ENCODE measurements around the gene KRTAP12-4. TPM values are rescaled to one million over a fixed set of nuclear protein-coding genes. Genes with fewer than 3 reads are reported as not detected.
"Not testable (repeated sequence)": the region's sequence is repeated elsewhere in the genome, so short reads cannot be mapped to it uniquely, and the experiment has no call there.

Gene KRTAP12-4
- total RNA-seq, 1 donor from 2014 or later: not detected

DNA sequence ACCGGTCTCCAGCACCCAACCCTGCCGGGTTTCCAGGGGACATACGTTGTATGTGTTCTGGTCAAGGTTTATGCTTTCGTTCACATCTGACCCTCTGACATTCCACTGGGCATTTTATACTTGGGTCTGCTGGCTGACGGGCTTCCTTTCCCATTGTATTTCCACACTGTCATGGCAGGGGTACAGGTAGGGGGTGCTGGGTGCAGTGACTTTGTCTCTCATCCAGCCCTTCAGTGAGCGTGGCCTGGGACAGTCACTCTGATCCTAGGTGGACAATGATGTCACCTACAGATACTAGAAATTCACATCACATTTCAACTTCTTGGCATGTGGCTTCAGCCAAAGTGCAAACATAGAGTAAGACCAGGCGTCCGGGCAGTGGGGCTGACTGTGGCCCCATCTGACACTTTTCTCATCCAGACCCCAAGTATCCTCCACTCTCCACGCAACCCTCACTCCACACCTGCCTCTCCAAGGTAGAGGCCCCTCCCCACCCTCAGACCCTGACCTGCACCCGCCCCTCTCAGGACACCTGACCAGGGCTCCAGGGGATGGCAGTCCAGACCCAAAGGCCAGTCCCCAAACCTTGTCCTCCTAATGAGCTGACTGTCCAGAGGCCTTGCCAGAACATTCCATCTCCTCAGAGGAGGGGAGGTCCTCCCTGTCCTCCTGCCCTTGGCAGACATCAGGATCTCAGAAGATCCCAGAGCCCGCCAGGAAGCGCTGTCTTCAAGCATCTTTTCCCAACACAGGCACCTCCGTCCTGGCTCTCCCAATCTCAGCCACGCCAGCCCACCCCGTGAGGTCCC lies 18.0 kb downstream of the KRTAP12-4 start:
- DNase-seq (ENCODE audit: low spot score): no peak

- DNase-seq (ENCODE audit: low spot score): no peak
Observed at GRCh38 chr21:44632067-44632466, 22.4 kb downstream of the KRTAP12-4 start.

GRCh38 chr21:44630440-44630839 lies 24.0 kb downstream of the KRTAP12-4 start:
- DNase-seq (ENCODE audit: low spot score): no peak

DNA sequence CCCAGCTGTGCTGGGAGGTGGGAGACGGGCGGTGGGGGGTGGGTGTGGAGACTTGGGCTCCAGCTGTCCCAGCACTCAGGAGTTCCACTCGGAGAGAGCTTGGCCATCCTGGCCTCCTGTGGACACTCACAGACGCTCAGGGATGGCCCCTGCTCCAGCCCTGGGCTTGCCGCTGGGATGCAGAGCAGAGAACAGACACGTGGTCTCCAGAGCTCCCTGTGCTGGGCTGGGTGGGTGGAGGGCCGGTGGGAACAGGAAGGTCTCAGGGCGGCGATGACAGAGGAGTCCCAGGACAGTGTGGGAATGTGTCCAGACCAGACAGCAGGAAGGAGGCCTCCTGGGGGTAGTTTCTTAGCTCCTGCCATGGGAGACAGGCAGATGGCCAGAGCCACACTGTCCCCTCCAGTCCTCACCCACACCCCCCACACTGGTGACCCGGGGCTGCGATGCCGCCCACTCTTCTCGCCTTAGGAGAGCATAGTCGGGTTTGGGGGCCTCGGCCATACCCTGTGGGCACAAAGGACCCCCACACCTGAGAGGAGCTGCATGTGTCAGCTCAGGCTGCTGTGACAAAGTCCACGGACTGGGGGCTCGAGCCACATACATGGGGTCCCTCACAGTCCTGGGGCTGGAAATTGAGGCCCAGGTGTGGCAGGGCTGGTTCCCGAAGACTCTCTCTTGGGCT lies 25.6 kb downstream of the KRTAP12-4 start:
- no peak for DNase-seq (ENCODE audit: low spot score)

DNA sequence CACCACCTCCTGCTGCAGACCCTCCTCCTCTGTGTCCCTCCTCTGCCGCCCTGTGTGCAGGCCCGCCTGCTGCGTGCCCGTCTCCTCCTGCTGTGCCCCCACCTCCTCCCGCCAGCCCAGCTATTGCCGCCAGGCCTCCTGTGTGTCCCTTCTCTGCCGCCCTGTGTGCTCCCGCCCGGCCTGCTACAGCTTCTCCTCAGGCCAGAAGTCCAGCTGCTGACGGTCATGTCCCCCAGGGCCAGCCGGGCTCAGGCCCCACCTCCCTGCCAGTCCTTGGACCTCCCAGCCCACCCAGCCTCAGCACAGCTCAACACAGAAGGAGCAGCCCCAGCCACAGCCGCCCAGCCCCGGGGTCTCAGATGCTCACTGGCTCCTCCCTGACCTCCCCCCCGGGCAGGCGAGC lies 26.6 kb downstream of the KRTAP12-4 start:
- not testable (repeated sequence) for DNase-seq (ENCODE audit: low spot score)

DNA sequence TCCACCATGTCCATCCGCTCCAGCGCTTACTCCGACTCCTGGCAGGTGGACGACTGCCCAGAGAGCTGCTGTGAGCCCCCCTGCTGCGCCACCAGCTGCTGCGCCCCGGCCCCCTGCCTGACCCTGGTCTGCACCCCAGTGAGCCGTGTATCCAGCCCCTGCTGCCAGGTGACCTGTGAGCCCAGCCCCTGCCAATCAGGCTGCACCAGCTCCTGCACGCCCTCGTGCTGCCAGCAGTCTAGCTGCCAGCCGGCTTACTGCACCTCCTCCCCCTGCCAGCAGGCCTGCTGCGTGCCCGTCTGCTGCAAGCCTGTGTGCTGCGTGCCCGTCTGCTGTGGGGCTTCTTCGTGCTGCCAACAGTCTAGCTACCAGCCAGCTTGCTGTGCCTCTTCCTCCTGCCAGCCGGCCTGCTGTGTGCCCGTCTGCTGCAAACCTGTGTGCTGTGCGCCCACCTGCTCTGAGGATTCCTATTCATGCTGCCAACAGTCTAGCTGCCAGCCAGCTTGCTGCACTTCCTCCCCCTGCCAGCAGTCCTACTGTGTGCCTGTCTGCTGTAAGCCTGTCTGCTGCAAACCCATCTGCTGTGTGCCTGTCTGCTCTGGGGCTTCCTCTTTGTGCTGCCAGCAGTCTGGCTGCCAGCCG lies 27.2 kb downstream of the KRTAP12-4 start:
- DNase-seq (ENCODE audit: low spot score): not testable (repeated sequence)

DNA sequence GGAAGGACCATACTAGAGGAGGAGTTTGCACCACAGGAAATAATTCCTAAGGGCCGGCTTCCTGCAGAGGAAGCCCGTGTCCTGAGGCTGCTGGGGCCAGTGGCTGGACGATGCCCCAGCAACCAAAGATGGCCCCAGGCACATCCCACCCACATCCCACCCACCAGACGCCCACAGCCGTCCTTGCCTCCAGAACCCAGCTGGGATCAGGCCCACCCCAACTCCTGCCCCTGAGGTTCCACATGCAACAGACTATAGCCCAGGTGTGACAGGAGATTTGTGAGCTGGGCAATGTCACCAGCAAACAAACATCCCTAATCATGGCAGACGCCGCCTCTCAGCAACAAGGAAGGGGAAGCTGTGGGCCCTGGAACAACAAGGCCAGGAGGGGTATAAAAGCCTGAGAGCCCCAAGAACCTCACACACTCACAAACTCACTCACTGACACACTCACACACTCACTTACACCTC lies 27.8 kb downstream of the KRTAP12-4 start, which contains the start of gene KRTAP10-9:
TSS of gene KRTAP10-9 (plus strand) at position 421 of the 471 bp plus-strand sequence. CDS start 79 bp downstream, outside the sequence.
- no peak for DNase-seq (ENCODE audit: low spot score)

- DNase-seq (ENCODE audit: low spot score): no peak
Observed at GRCh38 chr21:44626262-44626661, 28.2 kb downstream of the KRTAP12-4 start.

DNA sequence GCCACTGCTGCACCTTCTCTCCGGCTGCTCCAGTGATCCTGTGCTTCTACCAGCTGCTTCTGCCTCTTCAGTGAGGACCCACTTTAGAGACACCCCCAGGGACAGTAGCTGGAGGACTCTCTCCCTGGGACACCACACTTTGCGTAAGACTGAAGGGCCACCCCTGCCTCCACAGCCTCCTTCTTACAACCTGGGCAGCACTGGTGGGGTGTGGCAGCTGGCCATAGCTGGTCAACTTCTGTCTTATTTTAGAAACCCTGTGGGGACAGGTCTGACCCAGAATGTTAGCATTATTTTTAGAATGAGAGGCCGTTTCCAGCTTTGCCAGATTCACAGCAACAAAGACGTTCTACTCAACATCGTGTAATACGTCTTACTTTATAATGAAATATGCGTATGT lies 28.7 kb downstream of the KRTAP12-4 start:
- DNase-seq (ENCODE audit: low spot score): no peak

DNA sequence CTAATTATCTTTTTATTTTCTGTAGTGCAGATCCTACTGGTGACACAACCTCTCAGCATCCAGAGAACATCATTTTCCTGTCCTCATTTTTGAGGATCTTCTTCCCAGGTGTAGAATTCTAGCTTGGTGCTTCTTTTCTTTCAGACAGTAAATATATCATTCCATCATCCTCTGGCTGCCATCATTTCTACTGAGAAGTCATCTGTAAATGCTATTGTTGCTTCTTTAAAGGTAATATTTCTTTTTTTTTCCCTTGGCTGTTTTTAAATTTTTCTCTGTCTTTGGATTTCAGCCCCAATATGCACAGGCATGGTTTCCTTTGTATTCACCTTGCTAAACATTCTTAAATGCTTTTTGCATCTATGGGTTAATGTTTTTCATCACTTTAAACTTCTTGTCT lies 30.9 kb downstream of the KRTAP12-4 start:
- DNase-seq (ENCODE audit: low spot score): no peak

- DNase-seq (ENCODE audit: low spot score): no peak
Observed at GRCh38 chr21:44619886-44620285, 34.6 kb downstream of the KRTAP12-4 start.

DNA sequence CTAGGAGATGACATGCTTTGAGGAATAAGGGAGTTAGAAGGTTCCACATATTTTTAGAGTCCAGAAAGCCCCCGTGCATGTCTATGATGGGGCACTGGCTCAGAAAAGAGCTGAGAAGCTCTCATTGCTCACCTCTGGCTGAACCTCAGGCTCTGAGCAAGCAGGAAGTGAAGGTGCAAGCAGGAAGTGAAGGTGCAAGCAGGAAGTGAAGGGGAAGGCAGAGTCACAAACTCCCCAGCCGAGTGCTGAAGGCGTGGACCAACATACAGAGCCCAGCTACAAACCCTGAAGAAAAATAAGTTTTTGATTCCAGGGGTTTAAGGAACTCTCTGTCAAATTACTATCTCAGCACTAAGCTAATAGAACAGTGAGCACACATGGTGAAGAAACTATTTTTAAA lies 35.5 kb downstream of the KRTAP12-4 start:
- DNase-seq (ENCODE audit: low spot score): no peak

DNA sequence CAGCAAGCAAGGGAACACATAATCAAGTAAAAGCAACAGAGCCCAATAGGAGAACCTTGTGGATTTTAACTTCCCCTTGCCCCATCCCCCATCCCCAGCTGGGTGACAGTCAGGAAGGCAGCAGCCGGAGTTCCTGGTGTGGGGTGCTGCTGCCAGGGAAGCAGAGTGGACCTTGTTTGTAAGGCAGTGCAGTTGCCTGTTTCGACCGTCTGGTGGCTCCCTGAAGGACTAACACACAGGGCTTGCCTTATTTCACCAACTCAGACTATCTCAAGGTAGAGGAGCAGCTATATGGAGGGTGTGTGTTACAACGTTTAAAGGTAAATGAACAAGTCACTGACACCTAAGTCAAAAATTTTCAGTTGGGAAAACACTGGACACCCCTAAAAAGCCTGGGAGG lies 36.0 kb downstream of the KRTAP12-4 start:
- no peak for DNase-seq (ENCODE audit: low spot score)

DNA sequence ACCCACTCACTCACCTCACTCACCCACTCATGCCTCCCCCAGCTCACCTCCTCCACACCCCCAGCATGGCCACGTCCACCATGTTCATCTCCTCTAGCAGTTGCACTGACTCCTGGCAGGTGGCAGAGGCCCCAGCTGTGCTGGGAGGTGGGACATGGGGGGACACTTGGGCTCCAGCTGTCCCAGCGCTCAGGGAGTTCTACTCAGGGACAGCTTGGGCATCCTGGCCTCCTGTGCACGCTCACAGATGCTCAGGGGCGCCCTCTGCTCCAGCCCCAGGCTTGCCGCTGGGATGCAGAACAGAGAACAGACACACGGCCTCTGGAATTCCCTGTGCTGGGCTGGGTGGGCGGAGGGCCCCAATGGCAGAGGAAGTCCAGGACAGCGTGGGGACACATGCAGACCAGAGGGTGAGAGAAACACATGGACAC lies 37.4 kb downstream of the KRTAP12-4 start:
- DNase-seq (ENCODE audit: low spot score): no peak

GRCh38 chr21:44616591-44616926 lies 37.9 kb downstream of the KRTAP12-4 start:
- no peak for DNase-seq (ENCODE audit: low spot score)

DNA sequence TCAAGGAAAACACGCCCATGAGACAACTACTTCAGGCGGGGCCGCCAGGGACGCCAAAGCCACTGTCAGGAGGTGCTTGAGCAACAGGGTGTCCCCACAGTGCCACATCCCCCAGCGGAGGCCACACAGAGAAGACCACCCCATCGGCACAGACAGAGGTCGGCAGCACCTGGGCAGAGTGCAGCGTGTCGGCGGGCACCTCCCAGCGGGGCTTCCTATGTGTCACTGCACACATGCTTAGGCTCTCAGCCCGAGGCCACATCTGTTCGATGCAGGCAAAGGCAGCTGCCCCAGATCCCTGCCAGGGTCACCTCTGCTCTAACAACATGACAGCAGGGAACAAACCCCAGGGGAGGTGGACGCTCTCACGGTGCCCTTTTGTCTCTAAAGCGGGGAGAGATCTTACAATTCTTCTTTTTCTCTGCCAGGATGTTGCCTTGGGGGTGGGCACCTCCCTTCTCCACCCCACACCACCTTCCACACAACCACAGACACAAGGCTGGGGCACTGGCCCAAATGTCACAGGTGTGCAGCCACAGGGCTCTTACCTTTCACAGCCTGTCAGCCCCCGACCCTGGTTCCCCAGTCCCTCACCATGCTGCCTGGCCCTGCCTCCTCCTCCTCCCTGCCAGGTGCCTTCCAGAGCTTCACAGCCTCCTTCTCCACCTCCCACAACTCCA lies 38.4 kb downstream of the KRTAP12-4 start:
- no peak for DNase-seq (ENCODE audit: low spot score)

DNA sequence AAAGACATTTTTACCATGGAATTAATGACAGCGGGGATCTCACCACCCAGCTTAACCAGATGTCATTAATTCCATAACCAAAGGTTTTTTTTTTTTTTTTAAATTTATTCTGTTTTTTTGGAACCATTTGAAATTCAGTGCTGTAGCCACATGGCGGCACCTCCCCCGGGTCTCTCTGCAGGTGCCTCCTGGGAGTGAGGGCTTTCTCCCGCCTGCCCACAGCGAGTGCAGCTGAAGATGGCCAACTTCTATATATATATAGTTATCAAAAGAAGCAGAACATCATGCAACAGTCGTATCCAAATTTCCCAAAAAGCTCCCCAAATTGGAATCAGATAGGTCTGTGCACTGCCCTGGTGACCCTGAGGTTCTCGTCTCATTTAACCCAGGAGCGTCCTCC lies 39.0 kb downstream of the KRTAP12-4 start:
- DNase-seq (ENCODE audit: low spot score): no peak

DNA sequence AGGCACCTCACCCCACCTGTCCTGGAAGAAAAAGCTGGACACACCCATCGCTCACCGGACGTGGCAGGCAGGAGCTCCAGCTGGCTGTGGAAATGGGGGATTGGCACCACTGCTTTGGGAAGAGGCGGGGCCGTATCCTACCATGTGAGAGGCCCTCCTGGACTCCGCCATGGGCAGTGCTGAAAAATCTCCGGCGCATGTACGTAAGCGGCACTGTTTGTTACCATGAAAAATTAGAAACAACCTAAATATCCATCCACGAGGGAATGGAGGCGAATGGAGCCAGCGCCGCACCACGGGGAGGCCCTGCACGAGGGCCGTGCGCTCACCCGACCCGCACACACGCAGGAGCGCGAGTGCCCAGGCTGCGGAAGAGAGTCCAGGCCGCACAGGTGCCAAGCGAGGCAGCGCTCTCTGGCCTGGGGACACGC lies 39.5 kb downstream of the KRTAP12-4 start:
- DNase-seq (ENCODE audit: low spot score): no peak

DNA sequence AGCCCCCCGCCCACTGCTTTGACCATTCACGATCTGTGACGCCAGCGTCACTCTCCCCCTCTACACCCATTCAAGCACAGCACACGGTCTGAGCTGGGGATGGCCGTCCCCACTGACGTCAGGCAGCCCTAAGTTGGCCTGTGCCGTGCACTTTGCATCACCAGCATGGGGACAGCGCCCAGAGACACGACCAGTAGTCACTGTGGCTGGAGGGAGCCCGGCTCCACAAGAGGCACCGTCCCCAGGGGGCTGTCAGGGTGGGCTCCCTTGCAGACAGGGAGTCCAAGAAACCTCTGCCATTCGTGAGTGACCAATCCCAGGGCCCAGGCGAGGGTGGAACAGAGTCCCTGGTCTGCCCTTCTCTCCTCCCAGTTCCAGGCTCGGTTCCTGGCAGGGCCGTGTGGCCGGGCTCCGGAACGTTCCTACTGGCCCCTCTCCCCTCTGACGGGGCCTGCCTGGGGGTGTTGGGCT lies 40.3 kb downstream of the KRTAP12-4 start:
- no peak for DNase-seq (ENCODE audit: low spot score)

- DNase-seq (ENCODE audit: low spot score): no peak
Observed at GRCh38 chr21:44613386-44614155, 40.9 kb downstream of the KRTAP12-4 start.
